H1 (cell line): ENCODE measurements around the gene CBLC. TPM values are rescaled to one million over a fixed set of nuclear protein-coding genes. Genes with fewer than 3 reads are reported as not detected.
A peak's percentile ranks its signal among the peaks of the same experiment; 100 is the strongest.

Experiments used
- BCL11A ChIP-seq, 2 experiments: IDR thresholded peaks; one replicate each; pipeline ENCODE4 v1.6.1; 2011; ENCODE audit warnings: low read depth in 2 of 2, low read length in 2 of 2, mild to moderate bottlenecking in 2 of 2
- CBX5 ChIP-seq: fragments of 300-800, 300-1000 bp; sonication (generic); IDR thresholded peaks from 2 replicates; pipeline ENCODE4 v1.7.1; 2016; ENCODE audit warnings: antibody characterized with exemption, low read length, low read depth
- CHD1 ChIP-seq: IDR thresholded peaks from 2 replicates; pipeline ENCODE4 v1.6.1; 2012; ENCODE audit warnings: low read depth, low read length, improper control_type of control experiment
- CHD2 ChIP-seq: IDR thresholded peaks from 2 replicates; pipeline ENCODE4 v1.6.1; 2012; ENCODE audit warnings: low read length, improper control_type of control experiment
- FOSL1 ChIP-seq: IDR thresholded peaks from 2 replicates; pipeline ENCODE4 v1.6.1; 2011; ENCODE audit warnings: mild to moderate bottlenecking, low read depth, low read length, moderate library complexity; ENCODE audit not compliant: insufficient read depth
- GTF2F1 ChIP-seq: IDR thresholded peaks from 2 replicates; pipeline ENCODE4 v1.6.1; 2012; ENCODE audit warnings: low read depth, low read length, improper control_type of control experiment, borderline replicate concordance
- NANOG ChIP-seq: IDR thresholded peaks from 2 replicates; pipeline ENCODE4 v1.6.1; 2011; ENCODE audit warnings: low read length, low read depth, mild to moderate bottlenecking, inconsistent platforms; ENCODE audit not compliant: insufficient read depth, poor library complexity, severe bottlenecking
- POLR2A ChIP-seq, 2 experiments: IDR thresholded peaks; 1 replicate in 1 of 2; 2 replicates in 1 of 2; pipeline ENCODE4 v1.6.1; 2011; ENCODE audit warnings: low read depth in 2 of 2, low read length in 2 of 2, mild to moderate bottlenecking in 2 of 2; ENCODE audit errors: control extremely low read depth in 1 of 2
- POLR2AphosphoS5 ChIP-seq: IDR thresholded peaks from 2 replicates; pipeline ENCODE4 v1.6.1; 2011; ENCODE audit warnings: low read depth, low read length
- RNF2 ChIP-seq: fragments of 200-900, 300-1000 bp; sonication (generic); IDR thresholded peaks from 2 replicates; pipeline ENCODE4 v1.7.1; 2016; ENCODE audit warnings: borderline replicate concordance, low read depth, mild to moderate bottlenecking, antibody characterized with exemption, low read length; ENCODE audit not compliant: poor library complexity, severe bottlenecking; ENCODE audit errors: missing control alignments
- SP1 ChIP-seq: IDR thresholded peaks from 2 replicates; pipeline ENCODE4 v1.6.1; 2011; ENCODE audit warnings: low read depth, low read length
- TAF1 ChIP-seq: IDR thresholded peaks from 2 replicates; pipeline ENCODE4 v1.6.1; 2011; ENCODE audit warnings: mild to moderate bottlenecking, low read depth, low read length
- TAF7 ChIP-seq: optimal IDR thresholded peaks from 2 replicates; pipeline ENCODE3; 2011; ENCODE audit warnings: low read depth, mild to moderate bottlenecking, inconsistent platforms, low read length, moderate library complexity, borderline replicate concordance
- polyA plus RNA-seq, 7 experiments: library from polyadenylated mRNA; depleted of rRNA in 3 of 7; stranded (reverse) in 5 of 7; unstranded in 2 of 7; fragments of >200 nt in 5 of 7; fragments of 200-250 nt in 2 of 7; gene quantifications; 1 replicate in 5 of 7; 2 replicates in 1 of 7; 4 replicates in 1 of 7; pipeline versions ENCODE4 v1.2.1 to v1.2.3, GENCODE V29; 2011 to 2013; ENCODE audit warnings: missing spikeins in 2 of 7, mixed read lengths in 2 of 7
- total RNA-seq: library from RNA; stranded (reverse); fragmentation: NEBNext Ultra II Directional; extraction: Animal tissue kit (Norgen Biotek cat#: 25700); gene quantifications from 2 replicates; pipeline ENCODE4 v1.2.1, GENCODE V29; 2021
- TF ChIP-seq, protein P1 (sequence below): IDR thresholded peaks from 2 replicates; pipeline ENCODE4 v1.6.1; 2012; ENCODE audit warnings: low read length, inconsistent platforms

CBLC gene
- total and polyA plus RNA-seq, 2 of the 8 experiments (the other 6 are each of a cell fraction or from before 2014, with no cell fraction given), result 17.4 to 35.7 TPM

DNA sequence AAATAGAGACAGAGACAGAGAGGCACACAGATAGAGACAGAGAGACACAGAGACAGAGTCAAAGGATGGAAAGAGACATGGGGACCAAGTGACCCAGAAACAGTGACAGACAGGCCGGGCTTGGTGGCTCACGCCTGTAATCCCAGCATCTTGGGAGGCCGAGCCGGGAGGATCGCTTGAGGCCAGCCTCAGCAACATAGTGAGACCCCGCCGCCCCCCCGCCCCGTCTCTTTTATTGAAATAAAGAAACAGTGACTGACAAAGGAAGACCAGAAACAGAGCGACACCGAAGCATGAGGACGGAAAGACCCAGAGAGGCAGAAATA is 67.6 kb downstream of the CBLC start (continued):
- TF ChIP-seq, protein P1, sequence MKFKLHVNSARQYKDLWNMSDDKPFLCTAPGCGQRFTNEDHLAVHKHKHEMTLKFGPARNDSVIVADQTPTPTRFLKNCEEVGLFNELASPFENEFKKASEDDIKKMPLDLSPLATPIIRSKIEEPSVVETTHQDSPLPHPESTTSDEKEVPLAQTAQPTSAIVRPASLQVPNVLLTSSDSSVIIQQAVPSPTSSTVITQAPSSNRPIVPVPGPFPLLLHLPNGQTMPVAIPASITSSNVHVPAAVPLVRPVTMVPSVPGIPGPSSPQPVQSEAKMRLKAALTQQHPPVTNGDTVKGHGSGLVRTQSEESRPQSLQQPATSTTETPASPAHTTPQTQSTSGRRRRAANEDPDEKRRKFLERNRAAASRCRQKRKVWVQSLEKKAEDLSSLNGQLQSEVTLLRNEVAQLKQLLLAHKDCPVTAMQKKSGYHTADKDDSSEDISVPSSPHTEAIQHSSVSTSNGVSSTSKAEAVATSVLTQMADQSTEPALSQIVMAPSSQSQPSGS, result 0 out of 2 replicates have a peak, but pooled peaks have one; percentile 35
- TF ChIP-seq TAF1 (no peak), BCL11A (IDR thresholded peaks at IDR 0.05; ENCODE audit: low read depth in 2 of 2, low read length in 2 of 2) (no peak), CBX5 (no peak), FOSL1 (no peak), POLR2AphosphoS5 (no peak), POLR2A (IDR thresholded peaks at IDR 0.05; ENCODE audit: control extremely low read depth in 1 of 2, low read depth in 2 of 2, low read length in 2 of 2) (no peak), SP1 (no peak), NANOG (no peak), GTF2F1 (no peak), CHD1 (no peak), TAF7 (peak; percentile 54), RNF2 (no peak), CHD2 (no peak)
